SH-SY5Y (cell line): ENCODE measurements around the gene NLRC4.

Experiments
- GATA2 ChIP-seq: IDR thresholded peaks from 2 replicates; pipeline ENCODE4 v1.6.1; 2011; ENCODE audit warnings: mild to moderate bottlenecking, low read depth, low read length
- GATA3 ChIP-seq: IDR thresholded peaks from 2 replicates; pipeline ENCODE4 v1.6.1; 2011; ENCODE audit warnings: low read depth, mild to moderate bottlenecking, low read length, moderate library complexity

GRCh38 chr2:32250290-32250689 lies 14.4 kb downstream of the NLRC4 start:
- no peak for TF ChIP-seq GATA2
- no peak for TF ChIP-seq GATA3
